Neural crest cell (in vitro differentiated cells): ENCODE data around the gene RDH14. TPM values are rescaled to one million over a fixed set of nuclear protein-coding genes. Genes with fewer than 3 reads are reported as not detected.

Experiments used
- DNase-seq: peaks from one replicate; pipeline ENCODE4 v3.0.0; 2021; ENCODE audit warnings: low read depth, mixed read lengths, low spot score
- H3K27ac Mint-ChIP-seq: one replicate; pipeline ENCODE4 v1.8.0; 2021; ENCODE audit warnings: mild to moderate bottlenecking, mixed read lengths; ENCODE audit not compliant: unreplicated experiment
- H3K27me3 Mint-ChIP-seq: 2 replicates; pipeline ENCODE4 v1.8.0; 2021; ENCODE audit warnings: low read depth, mild to moderate bottlenecking, mixed read lengths
- H3K36me3 Mint-ChIP-seq: 2 replicates; pipeline ENCODE4 v1.8.0; 2021; ENCODE audit warnings: low read depth, mild to moderate bottlenecking, mixed read lengths
- H3K4me1 Mint-ChIP-seq: 2 replicates; pipeline ENCODE4 v1.8.0; 2021; ENCODE audit warnings: mixed read lengths
- H3K4me3 Mint-ChIP-seq: one replicate; pipeline ENCODE4 v1.8.0; 2021; ENCODE audit warnings: mild to moderate bottlenecking, mixed read lengths
- H3K9me3 Mint-ChIP-seq: 2 replicates; pipeline ENCODE4 v1.8.0; 2021; ENCODE audit warnings: mixed read lengths
- total RNA-seq: library from RNA; stranded (reverse); gene quantifications from 2 replicates; pipeline ENCODE4 v1.2.1, GENCODE V29; 2021
- TF ChIP-seq, protein P1 (sequence below): fragments of 200-600 bp; sonication (generic); conservative IDR thresholded peaks from 2 replicates; pipeline ENCODE4 v1.5.0; 2021; ENCODE audit warnings: antibody characterized with exemption, mild to moderate bottlenecking

Gene RDH14
- total RNA-seq, 1 donor from 2014 or later, result 18.7 TPM

DNA sequence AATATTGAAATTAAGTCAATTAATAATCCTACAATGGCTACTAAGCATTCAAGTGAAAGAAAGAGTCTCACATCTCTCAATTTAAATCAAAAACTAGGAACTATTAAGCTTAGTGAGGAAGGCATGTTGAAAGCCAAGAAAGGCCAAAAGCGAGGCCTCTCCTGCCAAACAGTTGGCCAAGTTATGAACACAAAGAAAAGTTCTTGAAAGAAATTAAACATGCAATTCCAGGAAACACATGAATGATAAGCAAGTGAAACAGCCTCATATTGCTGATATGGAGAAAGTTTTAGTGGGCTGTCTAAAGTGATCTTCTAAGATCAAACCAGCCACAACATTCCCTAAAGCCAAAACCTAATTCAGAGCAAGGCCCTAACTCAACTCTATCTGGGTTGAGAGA, 11.8 kb downstream of the RDH14 start:
- H3K9me3 Mint-ChIP-seq, result no peaks in the 10 kb centered on the region
- H3K36me3 Mint-ChIP-seq, result peaks cover 5% of the 10 kb centered on the region
- H3K27ac Mint-ChIP-seq, result no peak overlapping the region
- H3K27me3 Mint-ChIP-seq, result no peaks in the 10 kb centered on the region
- TF ChIP-seq, protein P1, sequence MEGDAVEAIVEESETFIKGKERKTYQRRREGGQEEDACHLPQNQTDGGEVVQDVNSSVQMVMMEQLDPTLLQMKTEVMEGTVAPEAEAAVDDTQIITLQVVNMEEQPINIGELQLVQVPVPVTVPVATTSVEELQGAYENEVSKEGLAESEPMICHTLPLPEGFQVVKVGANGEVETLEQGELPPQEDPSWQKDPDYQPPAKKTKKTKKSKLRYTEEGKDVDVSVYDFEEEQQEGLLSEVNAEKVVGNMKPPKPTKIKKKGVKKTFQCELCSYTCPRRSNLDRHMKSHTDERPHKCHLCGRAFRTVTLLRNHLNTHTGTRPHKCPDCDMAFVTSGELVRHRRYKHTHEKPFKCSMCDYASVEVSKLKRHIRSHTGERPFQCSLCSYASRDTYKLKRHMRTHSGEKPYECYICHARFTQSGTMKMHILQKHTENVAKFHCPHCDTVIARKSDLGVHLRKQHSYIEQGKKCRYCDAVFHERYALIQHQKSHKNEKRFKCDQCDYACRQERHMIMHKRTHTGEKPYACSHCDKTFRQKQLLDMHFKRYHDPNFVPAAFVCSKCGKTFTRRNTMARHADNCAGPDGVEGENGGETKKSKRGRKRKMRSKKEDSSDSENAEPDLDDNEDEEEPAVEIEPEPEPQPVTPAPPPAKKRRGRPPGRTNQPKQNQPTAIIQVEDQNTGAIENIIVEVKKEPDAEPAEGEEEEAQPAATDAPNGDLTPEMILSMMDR, result no peak
- no peaks in the 10 kb centered on the region for H3K4me1 Mint-ChIP-seq
- no peak for DNase-seq
- H3K4me3 Mint-ChIP-seq, result no peak overlapping the region

- H3K4me3 Mint-ChIP-seq, result no peak overlapping the region
- H3K27me3 Mint-ChIP-seq, result no peaks in the 10 kb centered on the region
- no peak overlapping the region for H3K27ac Mint-ChIP-seq
- no peak for DNase-seq
- H3K9me3 Mint-ChIP-seq, result no peaks in the 10 kb centered on the region
- TF ChIP-seq, protein P1, result no peak
- peaks cover 4% of the 10 kb centered on the region for H3K36me3 Mint-ChIP-seq
- H3K4me1 Mint-ChIP-seq, result no peaks in the 10 kb centered on the region
These were observed 13.9 kb downstream of the RDH14 start for GRCh38 chr2:18546567-18546966.

DNA sequence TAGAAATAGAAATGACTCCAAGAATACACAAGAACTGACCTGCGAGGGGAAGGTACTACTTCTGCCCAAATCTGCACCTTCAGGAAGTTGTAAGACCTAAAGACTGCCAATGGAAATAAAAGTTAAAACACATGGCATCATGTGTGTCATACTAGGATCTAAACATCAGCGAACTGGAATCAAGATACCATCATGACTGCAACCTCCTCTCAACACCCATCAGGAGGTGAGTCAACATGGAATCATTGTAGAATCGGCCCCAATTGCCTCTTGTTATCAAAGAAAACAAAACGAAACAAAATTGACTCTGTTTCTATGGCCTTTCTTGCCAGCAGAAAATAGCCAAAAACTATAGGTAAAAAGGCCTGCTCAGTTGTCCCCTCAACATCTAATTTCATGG, 15.1 kb downstream of the RDH14 start:
- TF ChIP-seq, protein P1, result no peak
- Mint-ChIP-seq H3K27ac (no peak overlapping the region), H3K36me3 (peaks cover 4% of the 10 kb centered on the region), H3K4me1 (no peaks in the 10 kb centered on the region), H3K27me3 (no peaks in the 10 kb centered on the region), H3K9me3 (no peaks in the 10 kb centered on the region), H3K4me3 (no peak overlapping the region)
- no peak for DNase-seq

- no peak for DNase-seq
- no peak overlapping the region for H3K27ac Mint-ChIP-seq
- TF ChIP-seq, protein P1, result no peak
- H3K36me3 Mint-ChIP-seq, result no peaks in the 10 kb centered on the region
- no peaks in the 10 kb centered on the region for H3K27me3 Mint-ChIP-seq
- H3K9me3 Mint-ChIP-seq, result no peaks in the 10 kb centered on the region
- H3K4me3 Mint-ChIP-seq, result no peak overlapping the region
- no peaks in the 10 kb centered on the region for H3K4me1 Mint-ChIP-seq
These were observed 16.3 kb downstream of the RDH14 start for GRCh38 chr2:18544171-18544570.

DNA sequence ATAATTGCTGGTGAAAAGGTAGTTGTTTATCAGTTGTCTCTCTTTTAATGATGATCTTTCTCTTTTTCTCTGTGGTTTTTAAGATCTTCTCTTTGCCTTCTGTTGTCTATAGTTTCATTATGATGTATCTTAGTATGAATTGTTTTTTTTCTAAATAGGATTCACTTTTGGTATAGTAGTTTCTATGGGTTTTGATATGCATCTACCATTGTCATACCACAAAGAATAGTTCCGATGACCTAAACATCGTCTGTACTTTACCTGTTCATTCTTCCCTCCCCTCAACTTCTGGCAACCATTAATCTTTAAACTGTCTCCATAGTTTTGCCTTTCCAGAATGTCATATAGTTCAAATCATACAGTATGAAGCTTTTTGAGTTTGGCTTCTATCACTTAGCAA, 19.6 kb downstream of the RDH14 start:
- no peak for DNase-seq
- H3K27ac Mint-ChIP-seq, result no peak overlapping the region
- H3K27me3 Mint-ChIP-seq, result no peaks in the 10 kb centered on the region
- no peaks in the 10 kb centered on the region for H3K4me1 Mint-ChIP-seq
- H3K4me3 Mint-ChIP-seq, result no peak overlapping the region
- H3K36me3 Mint-ChIP-seq, result no peaks in the 10 kb centered on the region
- H3K9me3 Mint-ChIP-seq, result no peaks in the 10 kb centered on the region
- TF ChIP-seq, protein P1, result no peak

- H3K9me3 Mint-ChIP-seq, result no peaks in the 10 kb centered on the region
- no peaks in the 10 kb centered on the region for H3K27me3 Mint-ChIP-seq
- no peaks in the 10 kb centered on the region for H3K36me3 Mint-ChIP-seq
- no peak overlapping the region for H3K4me3 Mint-ChIP-seq
- DNase-seq, result no peak
- TF ChIP-seq, protein P1, result no peak
- no peaks in the 10 kb centered on the region for H3K4me1 Mint-ChIP-seq
- no peak overlapping the region for H3K27ac Mint-ChIP-seq
These were observed 23.8 kb downstream of the RDH14 start for GRCh38 chr2:18536697-18537096.
